Measurements from ENCODE around the gene PAPSS2. TPM values are rescaled to one million over a fixed set of nuclear protein-coding genes. Genes with fewer than 3 reads are reported as not detected.

Gene PAPSS2
- total RNA-seq, 1 donor from 2014 or later, result 5.5 TPM

DNA sequence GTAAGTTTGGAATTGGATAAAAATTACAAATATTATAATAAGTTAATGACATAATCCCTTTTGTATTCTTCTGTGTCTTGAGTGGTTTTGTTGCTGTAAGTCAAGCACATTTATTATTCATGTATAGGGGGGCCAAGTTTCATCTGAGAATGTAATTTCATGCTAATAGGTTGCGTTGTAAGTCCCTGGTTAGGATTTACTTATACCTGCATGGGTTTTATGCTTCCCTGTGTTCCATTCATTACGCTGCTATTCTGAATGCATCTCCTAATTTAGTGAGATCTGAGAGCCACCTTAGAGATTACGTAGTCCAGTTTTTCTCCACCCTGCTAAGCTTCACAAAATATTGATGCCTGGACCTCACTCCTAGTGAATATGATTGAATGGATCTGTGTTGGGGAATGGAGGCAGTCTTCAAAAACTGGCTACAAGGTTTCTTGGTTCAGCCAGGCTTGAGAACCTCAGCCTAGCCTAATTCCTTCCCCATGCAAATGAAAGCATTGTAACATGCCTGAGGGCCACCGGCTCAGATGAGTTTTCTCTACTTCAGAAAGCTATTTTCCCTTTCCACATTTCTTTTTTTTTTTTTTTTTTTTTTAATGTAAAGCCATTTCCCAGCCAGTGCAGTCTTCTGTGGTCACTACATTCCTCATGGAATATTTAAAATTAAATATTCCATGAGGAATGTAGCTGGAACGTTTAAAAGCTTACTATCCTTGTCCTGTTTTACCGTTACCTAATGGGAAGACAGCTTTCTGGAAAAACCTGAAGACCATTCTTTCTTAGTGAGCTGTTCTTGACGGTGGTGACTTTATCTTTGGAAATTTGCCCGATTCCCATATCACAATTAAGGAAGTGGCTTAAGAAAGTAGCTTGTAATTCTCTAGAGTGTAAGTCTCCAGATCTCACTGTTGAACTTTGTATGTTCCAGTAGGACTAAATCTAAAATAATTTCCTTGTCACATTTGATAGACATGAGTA is 16.0 kb downstream of the PAPSS2 start:
- DNase-seq (ENCODE audit: low read depth), result peak; percentile 92
- H3K4me3 ChIP-seq (ENCODE audit: low read depth, low read length), result no peak overlapping the region
- TF ChIP-seq, protein P1, sequence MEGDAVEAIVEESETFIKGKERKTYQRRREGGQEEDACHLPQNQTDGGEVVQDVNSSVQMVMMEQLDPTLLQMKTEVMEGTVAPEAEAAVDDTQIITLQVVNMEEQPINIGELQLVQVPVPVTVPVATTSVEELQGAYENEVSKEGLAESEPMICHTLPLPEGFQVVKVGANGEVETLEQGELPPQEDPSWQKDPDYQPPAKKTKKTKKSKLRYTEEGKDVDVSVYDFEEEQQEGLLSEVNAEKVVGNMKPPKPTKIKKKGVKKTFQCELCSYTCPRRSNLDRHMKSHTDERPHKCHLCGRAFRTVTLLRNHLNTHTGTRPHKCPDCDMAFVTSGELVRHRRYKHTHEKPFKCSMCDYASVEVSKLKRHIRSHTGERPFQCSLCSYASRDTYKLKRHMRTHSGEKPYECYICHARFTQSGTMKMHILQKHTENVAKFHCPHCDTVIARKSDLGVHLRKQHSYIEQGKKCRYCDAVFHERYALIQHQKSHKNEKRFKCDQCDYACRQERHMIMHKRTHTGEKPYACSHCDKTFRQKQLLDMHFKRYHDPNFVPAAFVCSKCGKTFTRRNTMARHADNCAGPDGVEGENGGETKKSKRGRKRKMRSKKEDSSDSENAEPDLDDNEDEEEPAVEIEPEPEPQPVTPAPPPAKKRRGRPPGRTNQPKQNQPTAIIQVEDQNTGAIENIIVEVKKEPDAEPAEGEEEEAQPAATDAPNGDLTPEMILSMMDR (IDR thresholded peaks at IDR 0.05; ENCODE audit: insufficient read depth, low read length, severe bottlenecking), result no peak
- H3K27me3 ChIP-seq (ENCODE audit: control insufficient read depth, insufficient read depth, low read length), result no peaks in the 10 kb centered on the region
- FAIRE-seq, result no peak
- no peaks in the 10 kb centered on the region for H3K36me3 ChIP-seq (ENCODE audit: control insufficient read depth, insufficient read depth, low read length)

DNA sequence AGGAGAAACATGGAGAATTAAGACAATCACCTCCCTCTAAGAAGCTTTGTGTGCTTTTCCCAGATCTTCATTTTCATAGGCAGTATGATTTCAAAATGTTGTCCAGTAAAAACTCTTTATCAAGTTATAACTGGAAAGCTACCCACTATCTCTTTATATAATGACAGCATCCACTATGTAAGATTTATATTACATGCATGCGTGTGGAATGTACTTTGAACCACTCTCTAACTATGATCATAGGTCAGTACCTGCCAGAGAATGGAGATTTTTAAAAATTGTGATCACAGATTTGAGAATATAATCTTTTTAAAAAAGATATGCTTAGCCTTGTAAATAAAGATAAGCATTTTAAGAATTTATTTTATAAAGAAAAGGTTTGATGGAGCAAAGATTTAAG is 17.9 kb downstream of the PAPSS2 start:
- Histone ChIP-seq H3K27me3 (ENCODE audit: control insufficient read depth, insufficient read depth, low read length) (no peaks in the 10 kb centered on the region), H3K4me3 (ENCODE audit: low read depth, low read length) (no peak overlapping the region), H3K36me3 (ENCODE audit: control insufficient read depth, insufficient read depth, low read length) (no peaks in the 10 kb centered on the region)
- no peak for FAIRE-seq
- no peak for DNase-seq (ENCODE audit: low read depth)
- TF ChIP-seq, protein P1 (IDR thresholded peaks at IDR 0.05; ENCODE audit: insufficient read depth, low read length, severe bottlenecking), result no peak

DNA sequence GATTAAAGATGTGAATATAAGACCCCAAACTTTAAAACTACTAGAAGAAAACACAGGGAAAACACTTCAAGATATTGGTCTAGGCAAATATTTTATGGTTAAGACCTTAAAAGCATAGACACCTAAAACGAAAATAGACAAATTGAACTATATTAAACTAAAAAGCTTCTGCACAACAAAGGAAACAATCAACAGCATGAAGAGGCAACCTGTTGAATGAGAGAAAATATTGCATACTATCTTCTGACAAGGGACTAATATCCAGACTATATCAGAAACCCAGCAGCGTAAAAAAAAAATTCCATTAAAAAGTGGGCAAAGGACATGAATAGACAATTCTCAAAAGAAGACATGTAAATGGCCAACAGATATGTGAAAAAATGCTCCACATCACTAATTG is 18.6 kb downstream of the PAPSS2 start:
- FAIRE-seq (no peak), DNase-seq (ENCODE audit: low read depth) (no peak)
- Histone ChIP-seq H3K4me3 (ENCODE audit: low read depth, low read length) (no peak overlapping the region), H3K27me3 (ENCODE audit: control insufficient read depth, insufficient read depth, low read length) (no peaks in the 10 kb centered on the region), H3K36me3 (ENCODE audit: control insufficient read depth, insufficient read depth, low read length) (no peaks in the 10 kb centered on the region)
- TF ChIP-seq, protein P1 (IDR thresholded peaks at IDR 0.05; ENCODE audit: insufficient read depth, low read length, severe bottlenecking), result no peak

DNA sequence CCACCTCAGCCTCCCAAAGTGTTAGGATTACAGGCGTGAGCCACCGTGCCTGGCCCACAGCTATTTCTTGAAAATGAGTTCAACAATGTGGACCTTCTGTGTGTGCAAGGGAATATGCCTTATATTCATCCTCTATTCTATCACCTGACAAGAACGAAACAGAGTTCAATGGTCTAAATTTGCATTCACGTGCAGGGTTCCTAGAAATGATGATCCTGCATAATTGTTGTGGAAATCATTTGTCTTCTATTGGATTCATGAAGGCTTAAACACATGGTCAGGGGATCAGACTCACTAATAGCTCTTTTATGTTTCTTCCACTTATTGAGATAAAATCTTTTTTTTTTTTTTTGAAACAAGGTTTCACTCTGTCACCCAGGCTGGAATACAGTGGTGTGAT is 23.7 kb downstream of the PAPSS2 start:
- FAIRE-seq (no peak), DNase-seq (ENCODE audit: low read depth) (no peak)
- Histone ChIP-seq H3K27me3 (ENCODE audit: control insufficient read depth, insufficient read depth, low read length) (no peaks in the 10 kb centered on the region), H3K36me3 (ENCODE audit: control insufficient read depth, insufficient read depth, low read length) (no peaks in the 10 kb centered on the region), H3K4me3 (ENCODE audit: low read depth, low read length) (no peak overlapping the region)
- TF ChIP-seq, protein P1 (IDR thresholded peaks at IDR 0.05; ENCODE audit: insufficient read depth, low read length, severe bottlenecking), result no peak

DNA sequence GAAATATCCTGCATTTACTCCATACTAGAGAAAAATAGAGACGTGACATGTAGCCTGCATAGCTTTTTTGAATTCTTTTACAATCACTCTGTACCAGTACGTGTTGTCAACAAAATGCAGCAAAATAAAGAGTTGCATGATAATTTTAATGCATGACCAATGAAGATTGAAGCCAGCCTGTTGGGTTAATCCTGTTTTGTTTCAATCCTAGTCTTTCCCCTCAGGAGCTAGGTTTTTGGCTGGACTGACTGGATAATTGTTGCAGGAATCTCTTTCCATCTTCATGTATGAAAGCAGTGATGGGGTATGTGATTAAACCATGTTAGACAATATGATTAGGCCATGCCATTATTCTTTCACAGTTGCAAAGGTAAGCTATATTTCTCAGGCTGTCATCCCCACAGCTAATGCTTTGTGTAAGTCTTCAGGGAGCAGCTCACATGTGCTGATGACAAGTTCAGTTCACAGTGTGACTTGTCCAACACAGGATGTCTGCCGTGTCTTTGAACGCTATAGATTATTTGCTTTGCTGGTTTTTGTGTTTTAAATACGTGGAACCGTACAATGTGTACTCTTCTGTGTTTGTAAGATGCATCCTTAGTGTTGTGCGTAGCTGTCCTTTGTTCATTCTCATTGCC is 24.4 kb downstream of the PAPSS2 start:
- TF ChIP-seq, protein P1 (IDR thresholded peaks at IDR 0.05; ENCODE audit: insufficient read depth, low read length, severe bottlenecking), result no peak
- DNase-seq (ENCODE audit: low read depth) (no peak), FAIRE-seq (peak; percentile 55)
- no peaks in the 10 kb centered on the region for H3K36me3 ChIP-seq (ENCODE audit: control insufficient read depth, insufficient read depth, low read length)
- no peak overlapping the region for H3K4me3 ChIP-seq (ENCODE audit: low read depth, low read length)
- H3K27me3 ChIP-seq (ENCODE audit: control insufficient read depth, insufficient read depth, low read length), result no peaks in the 10 kb centered on the region

Measured in bronchial epithelial cell (primary cell).